DOHH2 (cell line): ENCODE results near the gene NCBP2.

Source experiments
- EZH2phosphoT487 ChIP-seq: fragments of 200-600 bp; sonication (generic); IDR thresholded peaks from 2 replicates; pipeline ENCODE4 v1.6.1; 2017; ENCODE audit warnings: borderline replicate concordance, mild to moderate bottlenecking, antibody characterized with exemption, low read length, moderate library complexity, mixed read lengths
- TF ChIP-seq, protein P1 (sequence below): fragments of 200-600 bp; sonication (generic); IDR thresholded peaks from one replicate; pipeline ENCODE4 v1.5.1; 2014; ENCODE audit warnings: antibody characterized with exemption, mild to moderate bottlenecking, low read depth, low read length; ENCODE audit not compliant: poor library complexity, severe bottlenecking

DNA sequence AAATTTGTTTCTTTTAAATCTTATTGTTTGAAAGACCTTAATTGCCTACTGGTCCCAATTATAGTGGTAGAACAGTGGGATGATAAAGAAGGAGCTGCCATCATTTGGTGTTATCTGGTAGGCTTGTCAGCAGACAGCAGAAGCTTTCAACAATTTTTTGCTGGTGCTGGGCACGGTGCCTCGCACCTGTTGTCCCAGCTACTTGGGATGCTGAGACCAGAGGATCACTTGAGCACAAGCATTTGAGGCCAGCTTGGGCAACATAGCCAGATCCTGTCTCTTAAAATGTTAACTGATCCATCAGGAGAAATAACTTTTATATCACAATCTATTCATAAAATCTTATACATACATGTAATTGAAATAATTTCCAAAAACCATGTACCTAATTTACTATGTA lies 38.6 kb downstream of the NCBP2 start:
- TF ChIP-seq, protein P1, sequence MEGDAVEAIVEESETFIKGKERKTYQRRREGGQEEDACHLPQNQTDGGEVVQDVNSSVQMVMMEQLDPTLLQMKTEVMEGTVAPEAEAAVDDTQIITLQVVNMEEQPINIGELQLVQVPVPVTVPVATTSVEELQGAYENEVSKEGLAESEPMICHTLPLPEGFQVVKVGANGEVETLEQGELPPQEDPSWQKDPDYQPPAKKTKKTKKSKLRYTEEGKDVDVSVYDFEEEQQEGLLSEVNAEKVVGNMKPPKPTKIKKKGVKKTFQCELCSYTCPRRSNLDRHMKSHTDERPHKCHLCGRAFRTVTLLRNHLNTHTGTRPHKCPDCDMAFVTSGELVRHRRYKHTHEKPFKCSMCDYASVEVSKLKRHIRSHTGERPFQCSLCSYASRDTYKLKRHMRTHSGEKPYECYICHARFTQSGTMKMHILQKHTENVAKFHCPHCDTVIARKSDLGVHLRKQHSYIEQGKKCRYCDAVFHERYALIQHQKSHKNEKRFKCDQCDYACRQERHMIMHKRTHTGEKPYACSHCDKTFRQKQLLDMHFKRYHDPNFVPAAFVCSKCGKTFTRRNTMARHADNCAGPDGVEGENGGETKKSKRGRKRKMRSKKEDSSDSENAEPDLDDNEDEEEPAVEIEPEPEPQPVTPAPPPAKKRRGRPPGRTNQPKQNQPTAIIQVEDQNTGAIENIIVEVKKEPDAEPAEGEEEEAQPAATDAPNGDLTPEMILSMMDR = no peak
- no peak for TF ChIP-seq EZH2phosphoT487
